Measurements from ENCODE around the gene ZNF512B.

Gene ZNF512B

DNA sequence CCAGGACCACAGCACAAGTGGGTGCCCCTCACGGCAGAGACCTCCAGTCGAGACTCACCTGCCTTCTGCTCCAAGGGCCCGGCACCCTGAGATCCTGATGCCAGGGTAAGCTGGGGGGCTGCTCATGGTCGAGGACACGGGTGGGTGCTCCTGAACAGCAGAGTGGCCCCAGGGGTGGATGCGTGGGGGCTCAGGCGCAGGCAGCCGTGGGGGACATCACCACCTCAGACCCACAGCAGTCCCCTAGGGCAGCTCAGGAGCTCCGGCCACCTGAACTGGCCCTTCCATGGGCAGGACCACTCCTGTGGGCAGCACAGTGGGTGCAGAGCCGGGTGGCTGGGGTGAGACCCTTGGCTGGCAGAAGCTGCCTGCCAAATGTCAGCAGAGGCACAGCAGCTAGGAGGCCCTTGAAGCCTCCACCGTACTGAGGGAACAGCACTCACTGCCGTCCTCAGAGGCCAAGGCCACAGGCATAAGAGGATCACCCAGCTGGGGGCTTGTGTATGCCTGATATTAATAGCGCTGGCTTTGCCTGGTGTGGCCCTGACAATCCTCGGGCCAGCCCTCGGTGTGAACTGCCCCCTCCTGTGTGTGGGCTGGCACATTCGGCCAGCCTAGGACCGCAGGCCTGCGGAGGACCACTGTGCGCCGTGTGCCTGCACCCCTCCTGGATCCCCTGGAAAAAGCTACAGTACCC, 18.9 kb downstream of the ZNF512B start:
- peaks cover 73% of the 10 kb centered on the region for H3K79me2 ChIP-seq (ENCODE audit: low read length)
- H3K4me1 ChIP-seq (ENCODE audit: low read length), result peaks cover 37% of the 10 kb centered on the region
- H2AFZ ChIP-seq (ENCODE audit: low read depth, low read length), result no peak overlapping the region
- no peaks in the 10 kb centered on the region for H3K9me3 ChIP-seq (ENCODE audit: insufficient read depth, low read length)
- no peak overlapping the region for H3K9ac ChIP-seq (ENCODE audit: low read length)
- no peaks in the 10 kb centered on the region for H3K27me3 ChIP-seq (ENCODE audit: low read depth, low read length)
- H3K36me3 ChIP-seq (replicated peaks; ENCODE audit: low read depth, low read length), result peaks cover 3% of the 10 kb centered on the region
- TF ChIP-seq EZH2phosphoT487 (IDR thresholded peaks at IDR 0.05; ENCODE audit: low read depth), result no peak
- TF ChIP-seq, protein P1, sequence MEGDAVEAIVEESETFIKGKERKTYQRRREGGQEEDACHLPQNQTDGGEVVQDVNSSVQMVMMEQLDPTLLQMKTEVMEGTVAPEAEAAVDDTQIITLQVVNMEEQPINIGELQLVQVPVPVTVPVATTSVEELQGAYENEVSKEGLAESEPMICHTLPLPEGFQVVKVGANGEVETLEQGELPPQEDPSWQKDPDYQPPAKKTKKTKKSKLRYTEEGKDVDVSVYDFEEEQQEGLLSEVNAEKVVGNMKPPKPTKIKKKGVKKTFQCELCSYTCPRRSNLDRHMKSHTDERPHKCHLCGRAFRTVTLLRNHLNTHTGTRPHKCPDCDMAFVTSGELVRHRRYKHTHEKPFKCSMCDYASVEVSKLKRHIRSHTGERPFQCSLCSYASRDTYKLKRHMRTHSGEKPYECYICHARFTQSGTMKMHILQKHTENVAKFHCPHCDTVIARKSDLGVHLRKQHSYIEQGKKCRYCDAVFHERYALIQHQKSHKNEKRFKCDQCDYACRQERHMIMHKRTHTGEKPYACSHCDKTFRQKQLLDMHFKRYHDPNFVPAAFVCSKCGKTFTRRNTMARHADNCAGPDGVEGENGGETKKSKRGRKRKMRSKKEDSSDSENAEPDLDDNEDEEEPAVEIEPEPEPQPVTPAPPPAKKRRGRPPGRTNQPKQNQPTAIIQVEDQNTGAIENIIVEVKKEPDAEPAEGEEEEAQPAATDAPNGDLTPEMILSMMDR (IDR thresholded peaks at IDR 0.05; ENCODE audit: low read depth, low read length), result no peak
- H3K4me2 ChIP-seq (ENCODE audit: low read length), result no peak overlapping the region
- peaks cover 79% of the 10 kb centered on the region for H4K20me1 ChIP-seq (ENCODE audit: insufficient read depth, low read length)
- H3K4me3 ChIP-seq (ENCODE audit: low read length), result no peak overlapping the region
- no peak overlapping the region for H3K27ac ChIP-seq (ENCODE audit: low read length)

DNA sequence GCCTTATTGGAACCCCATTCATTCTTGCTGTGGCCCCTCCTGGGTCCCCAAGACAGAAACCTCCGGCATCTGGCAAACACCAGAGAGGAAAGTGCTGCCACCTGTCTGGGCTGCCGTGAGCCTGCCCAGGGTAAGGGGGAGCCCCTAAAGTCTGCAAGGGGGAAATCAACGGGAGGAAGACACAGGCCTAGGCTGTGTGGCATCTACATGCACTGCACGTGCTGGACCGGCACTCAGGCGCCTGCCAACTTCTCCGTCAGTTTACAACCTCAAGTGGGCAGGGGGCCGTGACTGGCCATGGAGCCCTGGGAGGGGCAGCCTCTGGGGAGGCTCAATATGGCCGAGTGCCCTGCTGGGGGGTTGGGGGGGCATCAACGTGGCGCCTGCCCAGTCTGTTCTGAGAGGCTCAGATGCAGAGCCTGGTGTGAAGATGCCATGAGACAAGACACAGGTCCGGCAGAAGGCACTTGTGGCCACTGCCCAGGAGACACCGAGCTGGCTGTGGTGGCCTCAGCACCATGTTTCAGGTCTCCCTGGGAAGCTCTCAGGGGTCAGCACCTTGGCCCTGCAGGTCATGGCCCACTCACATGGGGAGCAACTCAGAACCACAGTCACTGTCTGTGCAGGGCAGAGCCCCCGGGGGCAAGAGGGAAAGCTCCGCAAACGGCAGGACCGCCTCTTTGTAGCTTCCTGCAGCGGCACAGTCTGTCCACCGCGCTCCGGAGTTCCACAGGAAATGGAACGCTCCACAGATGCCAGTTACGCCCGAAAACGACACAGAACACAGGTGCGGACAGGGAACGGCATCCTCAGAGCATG, 21.9 kb downstream of the ZNF512B start:
- Histone ChIP-seq H3K79me2 (ENCODE audit: low read length) (peaks cover 48% of the 10 kb centered on the region), H4K20me1 (ENCODE audit: insufficient read depth, low read length) (peaks cover 81% of the 10 kb centered on the region), H3K4me1 (ENCODE audit: low read length) (peaks cover 32% of the 10 kb centered on the region), H3K27ac (ENCODE audit: low read length) (peak overlapping the region; percentile 63), H3K36me3 (replicated peaks; ENCODE audit: low read depth, low read length) (peaks cover 3% of the 10 kb centered on the region), H3K9me3 (ENCODE audit: insufficient read depth, low read length) (no peaks in the 10 kb centered on the region), H3K4me3 (ENCODE audit: low read length) (0 out of 2 replicates have a peak overlapping the region, but pooled peaks have one; percentile 6), H2AFZ (ENCODE audit: low read depth, low read length) (no peak overlapping the region), H3K4me2 (ENCODE audit: low read length) (peak overlapping the region; percentile 75), H3K27me3 (ENCODE audit: low read depth, low read length) (no peaks in the 10 kb centered on the region), H3K9ac (ENCODE audit: low read length) (no peak overlapping the region)
- TF ChIP-seq, protein P1 (IDR thresholded peaks at IDR 0.05; ENCODE audit: low read depth, low read length), result peak; percentile 51
- no peak for TF ChIP-seq EZH2phosphoT487 (IDR thresholded peaks at IDR 0.05; ENCODE audit: low read depth)

DNA sequence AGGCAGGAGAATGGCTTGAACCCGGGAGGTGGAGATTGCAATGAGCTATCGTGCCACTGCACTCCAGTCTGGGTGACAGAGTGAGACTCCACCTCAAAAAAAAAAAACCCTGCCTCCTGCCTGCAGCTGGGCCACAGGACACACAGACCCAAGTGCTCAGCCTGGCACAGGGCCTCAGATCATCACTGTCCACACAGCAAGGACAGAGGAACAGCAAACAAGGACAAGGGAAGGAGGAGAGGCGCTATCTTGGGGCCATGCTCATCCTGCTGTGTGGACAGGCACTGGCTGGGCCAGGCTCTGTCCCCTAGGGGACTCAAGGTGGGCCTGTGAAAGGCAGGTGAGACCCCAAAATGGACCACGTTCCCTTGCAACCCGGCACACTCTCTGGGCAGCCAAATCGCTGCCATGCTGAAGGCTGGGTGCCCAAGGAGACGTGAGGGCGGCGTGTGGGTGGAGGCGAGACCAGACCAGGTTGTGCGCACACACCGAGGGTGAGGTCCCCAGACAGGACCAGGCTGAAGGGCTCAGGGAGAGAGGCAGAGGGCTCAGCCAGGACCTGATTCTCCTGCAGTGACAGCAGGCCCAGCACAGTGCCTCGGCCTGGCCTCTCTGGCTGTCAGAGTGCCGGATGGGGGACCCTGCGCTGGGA, 22.6 kb downstream of the ZNF512B start:
- no peak for TF ChIP-seq EZH2phosphoT487 (IDR thresholded peaks at IDR 0.05; ENCODE audit: low read depth)
- TF ChIP-seq, protein P1 (IDR thresholded peaks at IDR 0.05; ENCODE audit: low read depth, low read length), result no peak
- H3K36me3 ChIP-seq (replicated peaks; ENCODE audit: low read depth, low read length), result peaks cover 6% of the 10 kb centered on the region

More for the DNA sequence above, 22.6 kb downstream of the ZNF512B start:
- Histone ChIP-seq H2AFZ (ENCODE audit: low read depth, low read length) (no peak overlapping the region), H3K27ac (ENCODE audit: low read length) (peak overlapping the region; percentile 23; the same call in 1 of the 2 replicates), H4K20me1 (ENCODE audit: insufficient read depth, low read length) (peaks cover 81% of the 10 kb centered on the region), H3K4me2 (ENCODE audit: low read length) (peak overlapping the region; percentile 75), H3K4me1 (ENCODE audit: low read length) (peaks cover 32% of the 10 kb centered on the region), H3K27me3 (ENCODE audit: low read depth, low read length) (no peaks in the 10 kb centered on the region), H3K9ac (ENCODE audit: low read length) (no peak overlapping the region), H3K4me3 (ENCODE audit: low read length) (no peak overlapping the region), H3K9me3 (ENCODE audit: insufficient read depth, low read length) (no peaks in the 10 kb centered on the region), H3K79me2 (ENCODE audit: low read length) (peaks cover 41% of the 10 kb centered on the region)

All from OCI-LY3 (cell line).